ENCODE measurements around the gene ELP5. TPM values are rescaled to one million over a fixed set of nuclear protein-coding genes. Genes with fewer than 3 reads are reported as not detected.

The ELP5 gene
- total RNA-seq, 1 donor from 2014 or later: 64.8 TPM

DNA sequence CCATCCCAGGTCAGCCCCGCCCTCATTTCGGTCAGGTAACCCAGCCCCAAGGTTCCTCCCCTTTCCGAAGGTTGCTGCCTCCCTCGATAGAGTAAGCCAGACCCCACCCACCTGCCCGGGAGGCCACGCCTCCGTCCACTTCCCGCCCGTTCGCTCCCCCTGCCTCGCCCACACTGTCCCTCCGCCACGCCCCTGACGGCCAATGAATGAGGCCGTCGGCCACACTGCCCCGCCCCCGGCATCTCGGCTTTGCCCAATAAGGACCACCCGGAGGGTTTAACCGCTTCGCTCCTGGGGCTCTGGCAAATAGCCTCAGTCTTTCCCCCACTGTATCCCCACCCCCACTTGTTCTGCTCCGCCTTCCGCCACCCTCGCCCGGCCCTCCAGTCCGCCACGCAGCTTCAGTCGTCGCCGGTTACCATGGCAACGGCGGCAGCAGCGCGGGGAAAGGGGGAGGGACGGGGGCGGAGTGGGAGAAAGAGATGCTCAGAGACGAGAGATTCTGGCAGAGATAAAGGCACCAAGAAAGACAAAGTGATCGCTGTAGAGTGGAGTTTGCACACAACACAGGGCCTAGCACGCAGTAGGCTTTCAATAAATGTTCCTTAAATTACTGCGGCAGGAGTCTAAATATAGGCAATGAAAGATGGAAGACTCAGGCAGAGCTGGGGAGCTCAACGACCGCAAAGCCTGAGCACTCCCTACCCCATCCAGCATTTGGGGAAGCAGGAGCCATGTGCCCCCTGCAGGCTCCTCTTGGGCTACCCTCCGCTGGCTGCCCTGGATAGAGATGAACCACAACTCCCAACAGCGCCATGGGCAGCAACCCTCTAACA is 37.5 kb upstream of the ELP5 start:
- intact Hi-C loops (cut with micrococcal nuclease): loop anchor here (1.0 to 2.0 kb wide), 4 partner anchors 9 to 180 kb away; partner anchors contain the start of genes EIF5A and PHF23
- DNase-seq (ENCODE audit: low spot score): peak; percentile 99
- peaks cover 15% of the 10 kb centered on the region for H3K27me3 Mint-ChIP-seq (ENCODE audit: low read depth)
- H3K9me3 Mint-ChIP-seq: no peaks in the 10 kb centered on the region
- peak overlapping the region; percentile 85 for H3K4me3 Mint-ChIP-seq (ENCODE audit: low read depth)
- peaks cover 48% of the 10 kb centered on the region for H3K4me1 Mint-ChIP-seq (ENCODE audit: low read depth)
- H3K36me3 Mint-ChIP-seq (ENCODE audit: low read depth): no peaks in the 10 kb centered on the region
- peak overlapping the region; percentile 93 for H3K27ac Mint-ChIP-seq

DNA sequence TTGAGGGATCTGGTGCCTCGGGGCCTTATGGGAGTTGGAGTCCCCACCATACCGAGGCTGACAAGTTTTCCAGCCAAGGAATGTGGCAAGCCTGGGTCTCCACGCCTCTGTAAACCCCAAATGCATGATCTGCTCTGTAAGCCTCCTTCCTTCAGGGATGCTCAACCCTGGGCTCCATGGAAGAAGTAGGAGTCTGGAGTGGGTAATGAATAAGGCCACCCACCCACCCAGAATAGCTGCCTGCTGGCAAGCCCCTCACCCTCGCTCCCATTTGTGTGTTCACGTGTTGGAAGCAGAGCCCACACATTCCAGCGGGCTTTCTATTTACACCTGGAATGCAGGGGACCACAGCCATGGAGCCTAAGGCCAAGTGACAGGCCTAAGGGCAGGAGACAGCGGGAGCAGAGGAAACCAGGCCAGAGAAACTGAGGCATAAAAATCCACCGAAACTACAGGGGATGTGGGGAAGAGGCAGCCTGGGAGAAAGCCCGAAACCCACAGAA is 36.8 kb upstream of the ELP5 start:
- Mint-ChIP-seq H3K27me3 (ENCODE audit: low read depth) (peaks cover 13% of the 10 kb centered on the region), H3K27ac (peak overlapping the region; percentile 93), H3K36me3 (ENCODE audit: low read depth) (no peaks in the 10 kb centered on the region), H3K4me3 (ENCODE audit: low read depth) (peak overlapping the region; percentile 85), H3K4me1 (ENCODE audit: low read depth) (peaks cover 50% of the 10 kb centered on the region), H3K9me3 (no peaks in the 10 kb centered on the region)
- no peak for DNase-seq (ENCODE audit: low spot score)
- intact Hi-C loops (cut with micrococcal nuclease): loop anchor here (2.0 kb wide), 2 partner anchors 92 to 180 kb away; partner anchors contain the start of gene EIF5A

GRCh38 chr17:7215652-7216180 is 36.3 kb upstream of the ELP5 start:
- DNase-seq (ENCODE audit: low spot score): no peak
- H3K36me3 Mint-ChIP-seq (ENCODE audit: low read depth): peaks cover 5% of the 10 kb centered on the region
- intact Hi-C loops (cut with micrococcal nuclease): loop anchor here (2.0 kb wide), 2 partner anchors 91 to 181 kb away; partner anchors contain the start of gene EIF5A
- peak overlapping the region; percentile 23 for H3K27ac Mint-ChIP-seq
- H3K4me3 Mint-ChIP-seq (ENCODE audit: low read depth): peak overlapping the region; percentile 48
- peaks cover 55% of the 10 kb centered on the region for H3K4me1 Mint-ChIP-seq (ENCODE audit: low read depth)
- peaks cover 12% of the 10 kb centered on the region for H3K27me3 Mint-ChIP-seq (ENCODE audit: low read depth)
- no peaks in the 10 kb centered on the region for H3K9me3 Mint-ChIP-seq

DNA sequence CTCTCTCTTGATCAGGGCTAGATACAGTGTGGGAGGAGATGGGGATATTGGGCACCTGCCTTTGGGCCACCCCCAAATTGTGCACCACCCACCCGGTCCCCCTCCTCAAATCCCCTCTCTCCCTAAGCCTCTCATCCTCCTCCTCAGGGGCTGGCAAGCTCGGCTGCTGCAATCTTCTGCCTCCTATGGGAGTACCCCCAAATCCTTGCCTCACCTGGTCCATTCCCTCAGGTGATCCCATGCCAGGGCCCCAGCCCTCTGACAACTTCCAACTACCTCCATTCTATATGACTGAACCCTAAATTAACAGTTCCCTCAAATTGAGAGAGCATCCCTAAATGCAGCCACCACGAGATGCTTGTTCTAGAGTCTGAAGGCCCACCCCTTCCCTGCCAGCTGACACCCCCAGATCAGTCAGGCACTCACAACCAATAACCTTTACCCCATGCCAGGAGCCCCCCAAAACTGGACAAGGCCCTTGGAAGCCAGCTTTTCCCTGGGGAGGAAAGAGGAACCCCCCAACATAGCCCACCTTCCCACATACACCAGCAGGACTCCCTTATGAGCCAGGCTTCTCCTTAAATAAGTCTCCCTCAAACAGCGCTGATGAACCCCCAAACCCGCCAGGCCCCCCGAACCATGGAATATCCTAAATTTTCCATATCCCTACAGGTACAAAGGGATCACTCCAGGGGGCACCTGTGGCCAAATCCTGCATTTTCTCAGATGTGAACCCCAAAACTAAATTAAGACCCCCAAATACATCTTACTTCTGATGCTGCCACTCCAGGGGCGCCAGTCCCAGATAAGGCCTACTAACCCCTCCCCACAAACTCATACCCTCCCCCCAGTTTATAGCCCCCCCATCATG is 35.5 kb upstream of the ELP5 start:
- peaks cover 63% of the 10 kb centered on the region for H3K4me1 Mint-ChIP-seq (ENCODE audit: low read depth)
- peak overlapping the region; percentile 48 for H3K4me3 Mint-ChIP-seq (ENCODE audit: low read depth)
- no peak for DNase-seq (ENCODE audit: low spot score)
- intact Hi-C loops (cut with micrococcal nuclease): no loop called here
- H3K9me3 Mint-ChIP-seq: no peaks in the 10 kb centered on the region
- H3K36me3 Mint-ChIP-seq (ENCODE audit: low read depth): peaks cover 13% of the 10 kb centered on the region
- peaks cover 12% of the 10 kb centered on the region for H3K27me3 Mint-ChIP-seq (ENCODE audit: low read depth)
- H3K27ac Mint-ChIP-seq: peak overlapping the region; percentile 23

DNA sequence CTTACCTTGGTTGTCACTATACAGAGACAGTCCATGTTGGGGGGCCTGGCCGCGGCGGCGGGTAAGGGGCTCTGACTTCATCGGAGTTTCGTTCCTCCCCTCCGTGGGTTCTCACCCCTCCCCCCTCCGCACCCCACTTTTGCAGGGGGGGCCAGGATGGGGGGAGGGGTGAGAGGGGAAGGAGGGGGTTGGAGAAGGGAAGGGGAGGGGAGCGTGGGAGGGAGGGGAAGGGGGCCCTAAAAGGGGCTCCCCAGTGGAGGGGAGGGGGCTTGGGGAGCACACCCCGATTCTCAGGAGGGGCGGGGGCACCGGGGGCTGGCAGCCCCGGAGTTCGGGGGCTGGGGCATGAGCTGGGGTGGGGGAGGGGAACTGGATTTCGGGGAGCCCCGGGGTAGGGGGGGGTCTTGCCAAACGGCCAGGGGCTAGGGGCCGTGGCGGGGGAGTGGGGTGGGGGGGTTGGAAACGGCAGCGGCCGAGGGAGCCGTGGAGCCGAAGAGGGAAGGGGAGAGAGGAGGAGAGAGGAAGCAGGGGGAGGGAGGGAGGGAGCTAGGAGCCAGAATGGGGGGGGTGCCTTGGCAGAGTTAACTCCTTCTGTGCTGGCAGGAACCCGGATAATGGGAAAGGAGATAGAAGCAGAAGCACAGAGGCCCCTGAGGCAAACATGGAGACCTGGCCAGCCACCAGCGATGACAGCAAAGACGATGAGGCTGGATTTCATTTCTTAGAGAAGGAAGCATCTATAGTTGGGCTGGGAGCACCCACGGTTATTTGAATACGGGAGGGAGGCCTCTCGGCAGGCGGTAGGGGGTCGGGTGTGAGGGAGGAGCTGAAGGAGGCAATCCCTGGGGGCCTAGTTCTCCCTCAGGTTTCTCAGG is 34.7 kb upstream of the ELP5 start:
- Mint-ChIP-seq H3K27ac (peak overlapping the region; percentile 69), H3K4me1 (ENCODE audit: low read depth) (peaks cover 65% of the 10 kb centered on the region), H3K36me3 (ENCODE audit: low read depth) (peaks cover 22% of the 10 kb centered on the region), H3K4me3 (ENCODE audit: low read depth) (peak overlapping the region; percentile 60), H3K27me3 (ENCODE audit: low read depth) (peaks cover 6% of the 10 kb centered on the region), H3K9me3 (no peaks in the 10 kb centered on the region)
- DNase-seq (ENCODE audit: low spot score): no peak
- intact Hi-C loops (cut with micrococcal nuclease): no loop called here

GRCh38 chr17:7218166-7218565 is 33.8 kb upstream of the ELP5 start:
- H3K27ac Mint-ChIP-seq: peak overlapping the region; percentile 23
- no peak for DNase-seq (ENCODE audit: low spot score)
- H3K4me3 Mint-ChIP-seq (ENCODE audit: low read depth): peak overlapping the region; percentile 26

GRCh38 chr17:7218758-7219157 is 33.3 kb upstream of the ELP5 start:
- Mint-ChIP-seq H3K4me1 (ENCODE audit: low read depth) (peaks cover 60% of the 10 kb centered on the region), H3K36me3 (ENCODE audit: low read depth) (peaks cover 34% of the 10 kb centered on the region), H3K27me3 (ENCODE audit: low read depth) (no peaks in the 10 kb centered on the region), H3K9me3 (no peaks in the 10 kb centered on the region), H3K4me3 (ENCODE audit: low read depth) (peak overlapping the region; percentile 99), H3K27ac (peak overlapping the region; percentile 2)
- intact Hi-C loops (cut with micrococcal nuclease): loop anchor here (1.0 kb wide), 1 partner anchor 183 kb away; no protein-coding TSS in a partner anchor
- DNase-seq (ENCODE audit: low spot score): no peak

More at GRCh38 chr17:7218166-7218565, 33.8 kb upstream of the ELP5 start:
- Mint-ChIP-seq H3K27me3 (ENCODE audit: low read depth) (peaks cover 5% of the 10 kb centered on the region), H3K9me3 (no peaks in the 10 kb centered on the region), H3K36me3 (ENCODE audit: low read depth) (peaks cover 28% of the 10 kb centered on the region), H3K4me1 (ENCODE audit: low read depth) (peaks cover 65% of the 10 kb centered on the region)
- intact Hi-C loops (cut with micrococcal nuclease): no loop called here

GRCh38 chr17:7219229-7219811 is 32.7 kb upstream of the ELP5 start:
- no peaks in the 10 kb centered on the region for H3K9me3 Mint-ChIP-seq
- no peaks in the 10 kb centered on the region for H3K27me3 Mint-ChIP-seq (ENCODE audit: low read depth)
- no peak for DNase-seq (ENCODE audit: low spot score)
- peaks cover 54% of the 10 kb centered on the region for H3K4me1 Mint-ChIP-seq (ENCODE audit: low read depth)
- peaks cover 40% of the 10 kb centered on the region for H3K36me3 Mint-ChIP-seq (ENCODE audit: low read depth)
- intact Hi-C loops (cut with micrococcal nuclease): loop anchor here (1.0 kb wide), 1 partner anchor 184 kb away; no protein-coding TSS in a partner anchor
- peak overlapping the region; percentile 98 for H3K27ac Mint-ChIP-seq
- H3K4me3 Mint-ChIP-seq (ENCODE audit: low read depth): peak overlapping the region; percentile 99

- Mint-ChIP-seq H3K27ac (peak within 1 kb of the TSS; percentile 98), H3K36me3 (ENCODE audit: low read depth) (peaks cover 45% of the 10 kb centered on the region), H3K4me3 (ENCODE audit: low read depth) (peak within 1 kb of the TSS; percentile 99), H3K27me3 (ENCODE audit: low read depth) (no peaks in the 10 kb centered on the region), H3K4me1 (ENCODE audit: low read depth) (peaks cover 48% of the 10 kb centered on the region), H3K9me3 (no peaks in the 10 kb centered on the region)
- peak; percentile 67 for DNase-seq (ENCODE audit: low spot score)
- intact Hi-C loops (cut with micrococcal nuclease): loop anchor here (1.0 kb wide), 1 partner anchor 185 kb away; no protein-coding TSS in a partner anchor
Measured at GRCh38 chr17:7219812-7220592, 32.0 kb upstream of the ELP5 start, which contains the start of the genes ACADVL and DLG4. Gene ACADVL (plus strand): TSS chr17:7219938. CDS start chr17:7219985, 47 bp downstream. Gene DLG4 (minus strand): TSS chr17:7219836.

DNA sequence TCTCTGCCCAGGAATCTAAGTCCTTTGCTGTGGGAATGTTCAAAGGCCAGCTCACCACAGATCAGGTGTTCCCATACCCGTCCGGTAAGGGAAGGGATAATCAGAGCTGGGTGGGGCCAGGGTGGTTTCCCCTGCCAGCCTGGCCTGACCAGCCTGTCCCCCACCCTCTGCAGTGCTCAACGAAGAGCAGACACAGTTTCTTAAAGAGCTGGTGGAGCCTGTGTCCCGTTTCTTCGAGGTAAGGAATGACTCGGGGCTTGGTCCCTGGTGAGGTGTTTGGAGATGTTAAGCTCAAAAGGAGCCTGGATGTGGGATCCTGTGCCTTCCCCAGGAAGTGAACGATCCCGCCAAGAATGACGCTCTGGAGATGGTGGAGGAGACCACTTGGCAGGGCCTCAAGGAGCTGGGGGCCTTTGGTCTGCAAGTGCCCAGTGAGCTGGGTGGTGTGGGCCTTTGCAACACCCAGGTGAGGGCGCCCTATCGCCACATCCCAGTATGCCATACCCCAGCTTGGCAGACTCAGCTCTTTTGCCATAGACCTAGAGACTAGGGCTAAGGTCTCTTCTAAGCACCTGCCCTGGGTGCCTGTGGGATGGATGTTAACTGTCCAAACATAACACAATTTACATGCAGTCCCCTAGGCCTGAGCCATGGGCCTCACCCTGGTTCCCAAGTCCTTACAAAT is 31.3 kb upstream of the ELP5 start:
- peak; percentile 47 for DNase-seq (ENCODE audit: low spot score)
- Mint-ChIP-seq H3K4me3 (ENCODE audit: low read depth) (peak overlapping the region; percentile 99), H3K27ac (peak overlapping the region; percentile 91), H3K4me1 (ENCODE audit: low read depth) (peaks cover 44% of the 10 kb centered on the region), H3K27me3 (ENCODE audit: low read depth) (no peaks in the 10 kb centered on the region), H3K9me3 (no peaks in the 10 kb centered on the region), H3K36me3 (ENCODE audit: low read depth) (peaks cover 49% of the 10 kb centered on the region)
- intact Hi-C loops (cut with micrococcal nuclease): loop anchor here (1.0 kb wide), 2 partner anchors 14 to 74 kb away; partner anchors contain the start of genes DVL2 and YBX2
